GM10248 (cell line): Measurements from ENCODE around the gene FAM124B.

Source experiments
- CTCF ChIA-PET: fragments of 300-600 bp; sonication (Branson Sonifier 250); formaldehyde crosslinking; extraction: SDS; loops from one replicate; lab custom pipeline; 2021; ENCODE audit warnings: antibody characterized with exemption; lab: Yijun Ruan, JAX
- POLR2A ChIA-PET: fragments of 350-650 bp; sonication (Branson Sonifier 250); formaldehyde crosslinking; extraction: SDS; loops from one replicate; lab custom pipeline; 2020; ENCODE audit warnings: antibody characterized with exemption; lab: Yijun Ruan, JAX
- DNase-seq: peaks from one replicate; pipeline ENCODE4 v3.0.0; 2012; ENCODE audit errors: extremely low spot score
- CTCF ChIP-seq: IDR thresholded peaks from 2 replicates; pipeline ENCODE4 v1.5.1; 2012; ENCODE audit warnings: mild to moderate bottlenecking, low read depth; ENCODE audit errors: extremely low read depth, missing control alignments, control extremely low read depth

The FAM124B gene

GRCh38 chr2:224442071-224442967 lies 40.4 kb upstream of the FAM124B start:
- ChIA-PET CTCF (interaction anchor here (0.6 to 1.8 kb wide), 3 partner anchors 12 to 84 kb away, joined by 3 to 7 read pairs (median 3); no protein-coding TSS in a partner anchor), POLR2A (no interaction called here)
- no peak for TF ChIP-seq CTCF
- peak; percentile 46 for DNase-seq

GRCh38 chr2:224440988-224441387 lies 39.1 kb upstream of the FAM124B start:
- no peak for DNase-seq
- CTCF ChIA-PET: interaction anchor here (1.4 to 2.3 kb wide), 4 partner anchors 9 to 209 kb away, joined by 3 to 11 read pairs (median 6); no protein-coding TSS in a partner anchor
- POLR2A ChIA-PET: interaction anchor here (0.6 kb wide), 1 partner anchor 131 kb away, joined by 3 read pairs; no protein-coding TSS in a partner anchor
- no peak for TF ChIP-seq CTCF

- no peak for TF ChIP-seq CTCF
- CTCF ChIA-PET: interaction anchor here (1.4 kb wide), 1 partner anchor 12 kb away, joined by 4 read pairs; no protein-coding TSS in a partner anchor
- POLR2A ChIA-PET: no interaction called here
- no peak for DNase-seq
Measured at GRCh38 chr2:224438726-224439125, 36.8 kb upstream of the FAM124B start.

- ChIA-PET CTCF (interaction anchor here (1.6 kb wide), 1 partner anchor 12 kb away, joined by 4 read pairs; no protein-coding TSS in a partner anchor), POLR2A (no interaction called here)
- no peak for DNase-seq
- TF ChIP-seq CTCF: no peak
Measured at GRCh38 chr2:224436634-224437033, 34.7 kb upstream of the FAM124B start.

- ChIA-PET POLR2A (no interaction called here), CTCF (interaction anchor here (1.3 kb wide), 1 partner anchor 15 kb away, joined by 3 read pairs; no protein-coding TSS in a partner anchor)
- TF ChIP-seq CTCF: no peak
- no peak for DNase-seq
Measured at GRCh38 chr2:224434618-224435017, 32.7 kb upstream of the FAM124B start.

GRCh38 chr2:224433442-224433841 lies 31.5 kb upstream of the FAM124B start:
- DNase-seq: no peak
- ChIA-PET CTCF (interaction anchor here (1.3 kb wide), 1 partner anchor 17 kb away, joined by 3 read pairs; no protein-coding TSS in a partner anchor), POLR2A (no interaction called here)
- TF ChIP-seq CTCF: no peak
